UCSD-AML1 (cell line): ENCODE results near the gene ATXN1.

Experiments
- DNase-seq: peaks from one replicate; lab custom pipeline; 2025; ENCODE audit not compliant: unreplicated experiment; lab: John Stamatoyannopoulos, UW

The ATXN1 gene

DNA sequence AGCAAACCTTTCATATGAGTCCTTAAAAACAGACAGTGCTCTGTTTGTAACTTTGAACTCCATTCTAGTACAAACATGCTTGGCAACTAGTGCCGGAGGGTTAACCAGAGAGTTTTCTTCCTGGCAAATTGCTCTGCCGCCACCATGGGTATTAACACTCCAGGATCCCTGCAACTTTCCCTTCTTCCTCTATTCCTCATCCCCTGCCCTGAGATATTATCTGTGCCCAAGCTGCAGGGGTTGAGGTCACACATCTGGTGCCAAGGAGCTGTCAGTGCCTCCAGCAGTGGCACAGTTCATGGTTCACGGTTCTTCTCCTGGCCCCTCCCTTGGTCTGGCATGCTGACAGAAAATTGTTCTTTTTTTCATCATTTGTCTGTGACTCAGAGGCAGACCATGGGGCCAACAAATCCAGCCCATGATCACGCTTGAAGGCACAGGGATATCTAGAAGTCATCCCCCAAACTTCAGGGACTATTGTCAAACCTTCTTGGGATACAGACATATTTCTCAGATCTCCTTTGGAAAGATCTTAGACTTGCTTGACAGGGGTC, 77.5 kb downstream of the ATXN1 start:
- DNase-seq: no peak

DNA sequence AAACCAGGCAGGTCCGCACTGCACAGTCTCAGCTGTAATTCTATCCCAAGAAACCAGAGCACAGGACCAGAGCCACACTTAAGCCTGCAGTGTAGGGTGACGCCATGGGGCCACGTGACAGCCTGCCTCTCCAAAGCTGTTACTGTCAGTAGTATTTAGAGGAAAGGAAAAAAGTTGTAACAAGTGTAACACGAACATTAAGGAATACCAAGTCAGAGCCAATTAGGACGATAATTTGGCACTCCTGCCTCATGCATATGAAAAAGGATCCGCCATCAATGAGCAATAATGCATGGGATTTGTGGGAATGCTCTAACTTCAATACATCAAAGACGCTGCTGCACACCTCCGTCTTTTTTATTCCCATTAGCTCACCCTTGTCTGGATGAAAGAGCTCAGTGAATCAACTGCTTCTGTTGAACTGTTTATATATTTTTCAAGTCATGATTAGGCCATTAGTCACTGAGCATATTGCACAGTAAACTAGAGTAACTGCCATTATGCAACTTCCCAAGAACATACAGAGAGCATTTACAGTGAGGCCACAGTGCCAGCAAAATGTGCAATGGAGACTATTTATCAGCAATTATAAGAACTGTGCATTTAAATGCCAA, 79.9 kb downstream of the ATXN1 start:
- no peak for DNase-seq

DNA sequence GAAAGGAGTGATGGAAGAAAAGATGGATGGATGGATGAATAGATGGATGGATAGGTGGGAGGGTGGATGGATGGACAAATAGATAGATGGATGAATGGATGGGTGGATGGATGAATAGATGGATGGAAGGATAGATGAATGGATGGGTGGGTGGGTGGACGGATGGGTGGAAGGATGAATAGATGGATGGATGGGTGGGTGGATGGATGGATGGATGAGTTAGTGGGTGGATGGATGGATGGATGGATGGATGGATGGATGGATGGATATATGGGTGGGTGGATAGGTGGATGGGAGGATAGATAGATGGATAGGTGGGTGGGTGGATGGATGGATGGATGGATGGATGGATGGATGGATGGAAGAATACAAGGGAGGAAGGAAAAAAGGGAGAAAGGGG, 82.2 kb downstream of the ATXN1 start:
- DNase-seq: no peak

DNA sequence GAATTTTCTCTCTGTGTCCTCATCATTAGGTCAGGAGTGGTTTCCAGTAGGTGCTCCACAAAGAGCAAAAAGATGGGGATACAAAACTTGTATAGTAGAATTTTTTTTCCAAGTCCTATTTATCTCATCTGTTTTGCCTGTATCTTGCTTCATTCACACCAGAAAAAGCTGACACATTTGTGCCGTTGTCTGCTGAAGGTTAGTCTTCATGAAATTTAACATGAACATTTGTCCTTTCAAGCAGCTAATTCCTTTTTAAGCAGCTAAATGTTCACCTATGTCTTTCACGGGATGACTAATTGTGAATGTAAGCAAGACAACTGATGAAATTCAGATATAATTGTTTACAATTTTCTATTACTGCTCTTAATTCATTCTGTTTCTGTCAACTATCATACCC, 83.8 kb downstream of the ATXN1 start:
- no peak for DNase-seq

DNA sequence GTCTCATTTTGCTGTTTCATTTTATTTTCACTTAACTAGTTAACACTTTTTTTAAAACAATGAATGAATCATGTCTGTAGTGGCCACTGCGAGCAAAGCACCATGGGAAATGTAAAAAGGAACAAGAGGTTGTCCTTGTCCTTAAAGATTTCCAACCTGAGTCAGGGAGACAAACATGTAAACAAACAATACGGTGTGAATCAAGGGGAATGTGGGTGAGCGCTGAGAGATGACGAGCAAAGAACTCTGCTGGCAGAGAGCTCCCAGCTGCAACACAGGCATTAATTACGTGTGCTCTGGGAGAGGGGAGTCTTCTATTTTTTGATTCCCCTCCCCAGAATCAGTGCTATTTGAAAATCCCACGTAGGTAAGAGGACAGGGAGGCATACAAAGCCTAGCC, 84.3 kb downstream of the ATXN1 start:
- no peak for DNase-seq

DNA sequence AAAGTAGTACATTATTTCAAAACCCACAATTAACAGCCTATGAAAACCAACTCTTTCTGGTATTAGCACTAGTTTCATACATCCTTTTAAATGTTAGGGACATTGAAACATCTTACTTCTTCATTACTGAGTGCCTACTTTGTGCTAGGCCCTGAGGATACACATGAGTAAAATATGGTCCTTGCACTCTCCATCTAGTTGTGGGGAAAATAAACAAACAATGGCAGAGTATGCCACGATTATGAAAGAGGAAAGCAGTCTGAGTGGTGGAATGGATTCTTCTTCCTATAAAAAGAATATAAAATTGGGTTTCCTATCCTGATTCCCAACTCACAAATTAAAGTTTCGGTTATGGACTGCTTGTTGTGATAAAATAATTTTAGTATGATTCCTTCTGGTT, 84.9 kb downstream of the ATXN1 start:
- DNase-seq: no peak

DNA sequence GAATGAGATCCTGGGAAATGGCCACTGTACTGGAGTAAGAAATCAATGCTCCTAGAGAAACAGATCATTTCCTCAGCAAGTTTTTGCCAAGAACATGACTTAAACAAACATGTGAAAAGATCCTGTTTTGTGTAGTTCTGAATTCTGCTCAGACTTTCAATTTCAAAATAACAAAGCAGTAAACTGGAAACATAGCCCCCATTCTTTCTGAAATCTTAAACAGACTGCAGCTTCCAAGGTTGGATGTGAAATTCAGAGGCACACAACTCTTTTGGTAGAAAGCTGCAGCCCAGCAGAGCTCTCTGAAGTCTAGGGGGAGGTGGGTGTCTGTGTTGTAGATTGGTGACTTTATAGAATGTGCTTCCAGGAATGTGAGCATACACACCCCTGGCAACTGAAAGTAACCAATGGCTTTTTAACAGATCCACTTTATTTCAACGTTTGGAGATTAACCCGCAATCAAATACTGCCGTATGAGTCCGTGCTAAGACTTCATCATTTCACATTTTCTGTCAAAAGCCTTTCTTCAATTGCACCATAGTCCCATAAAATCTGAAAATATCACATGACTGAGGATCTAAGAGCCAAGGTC, 86.4 kb downstream of the ATXN1 start:
- no peak for DNase-seq

DNA sequence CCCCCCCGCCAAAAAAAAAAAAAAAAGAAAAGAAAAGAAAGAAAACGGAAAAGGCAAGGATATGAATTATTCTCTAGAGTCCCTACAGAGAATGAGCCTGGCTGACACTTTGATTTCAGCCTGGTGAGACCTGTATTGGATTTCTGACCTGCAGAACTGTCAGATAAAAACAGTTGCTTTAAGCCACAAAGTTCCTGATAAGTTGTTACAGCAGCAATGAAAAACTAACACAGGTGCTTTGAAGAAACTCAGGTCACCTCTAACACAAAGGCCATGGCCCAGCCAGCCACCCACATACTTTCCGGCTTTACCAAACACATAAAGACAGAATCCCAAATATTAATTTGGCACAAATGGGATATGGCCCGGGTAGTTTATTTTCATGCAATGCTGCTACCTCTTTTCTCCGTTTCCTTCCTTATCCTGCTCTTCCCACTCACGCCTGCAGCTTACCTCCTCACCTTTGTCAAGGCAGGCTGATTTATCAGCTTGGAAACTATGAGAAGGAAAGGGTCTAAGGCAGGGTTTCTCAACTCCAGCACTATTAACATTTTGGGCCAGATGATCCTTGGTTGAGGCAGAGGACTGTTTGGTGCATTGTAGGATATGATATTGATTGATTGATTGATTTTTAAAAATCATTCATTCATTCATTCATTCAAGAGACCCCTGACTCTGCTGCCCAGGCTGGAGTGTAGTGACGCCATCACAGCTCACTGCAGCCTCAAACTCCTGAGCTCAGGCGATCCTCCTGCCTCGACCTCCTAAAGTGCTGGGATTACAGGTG, 88.1 kb downstream of the ATXN1 start:
- no peak for DNase-seq

DNA sequence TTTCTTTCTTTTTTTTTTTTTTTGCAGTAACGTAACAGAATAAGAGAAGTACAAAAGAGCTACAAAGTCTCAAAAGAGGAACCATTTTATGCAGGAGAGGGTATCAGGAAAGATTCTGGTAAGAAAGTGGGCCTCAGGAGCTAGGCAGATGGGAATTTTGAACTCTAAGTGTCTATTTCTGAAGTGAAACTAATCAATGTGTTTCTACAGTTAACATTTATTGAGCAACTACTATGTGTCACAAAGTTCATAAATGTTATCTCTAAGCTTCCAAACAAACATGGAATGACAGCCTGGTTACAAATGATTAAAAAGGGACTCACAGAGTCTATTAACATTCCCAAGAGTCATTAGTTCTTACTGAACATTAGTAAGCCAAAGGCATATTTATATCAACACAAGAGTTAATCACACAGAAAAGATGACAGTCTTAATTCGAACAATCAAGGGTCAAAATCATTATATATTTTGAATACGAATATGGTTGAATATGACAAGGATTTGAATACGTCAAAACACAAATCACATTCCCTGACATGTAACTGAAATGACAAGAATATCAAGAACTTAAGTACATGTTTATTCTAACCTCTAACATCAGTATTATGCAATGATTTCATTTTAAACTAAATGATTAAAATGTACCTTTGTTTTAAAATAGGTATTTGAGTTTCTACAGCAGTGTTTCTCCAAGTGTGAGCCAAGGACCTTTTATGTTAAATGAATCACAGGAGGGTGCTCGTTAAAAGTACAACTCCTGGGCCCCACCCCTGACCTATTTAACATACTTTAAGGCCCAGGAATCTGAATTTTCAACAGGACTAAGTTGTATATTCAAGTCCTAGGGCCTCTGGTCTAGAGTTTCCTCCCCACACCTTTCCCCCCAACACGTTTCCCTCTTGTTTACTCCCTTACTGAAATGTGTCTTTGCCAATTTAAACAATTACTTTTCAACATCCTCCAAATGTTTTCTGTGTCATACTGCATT, 89.7 kb downstream of the ATXN1 start:
- no peak for DNase-seq

DNA sequence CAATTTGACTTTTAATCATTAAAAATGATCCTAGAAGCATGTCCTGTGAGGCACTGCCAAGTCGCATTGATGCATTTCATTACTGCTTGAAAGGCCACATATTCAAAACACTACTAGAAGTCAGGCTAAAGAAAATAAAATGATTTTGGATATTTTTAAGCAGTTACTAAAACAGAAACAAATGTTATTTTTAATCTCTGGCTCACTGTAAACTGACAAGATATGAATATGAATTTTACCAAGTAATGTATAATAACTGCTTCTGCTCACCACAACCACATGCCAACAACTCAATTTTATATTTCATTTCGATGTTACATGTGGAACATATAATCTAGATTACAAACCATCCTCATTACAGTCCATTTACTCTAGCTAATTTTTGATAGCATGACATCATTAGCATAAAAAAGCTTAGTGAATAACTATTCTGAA, 90.6 kb downstream of the ATXN1 start:
- DNase-seq: no peak

DNA sequence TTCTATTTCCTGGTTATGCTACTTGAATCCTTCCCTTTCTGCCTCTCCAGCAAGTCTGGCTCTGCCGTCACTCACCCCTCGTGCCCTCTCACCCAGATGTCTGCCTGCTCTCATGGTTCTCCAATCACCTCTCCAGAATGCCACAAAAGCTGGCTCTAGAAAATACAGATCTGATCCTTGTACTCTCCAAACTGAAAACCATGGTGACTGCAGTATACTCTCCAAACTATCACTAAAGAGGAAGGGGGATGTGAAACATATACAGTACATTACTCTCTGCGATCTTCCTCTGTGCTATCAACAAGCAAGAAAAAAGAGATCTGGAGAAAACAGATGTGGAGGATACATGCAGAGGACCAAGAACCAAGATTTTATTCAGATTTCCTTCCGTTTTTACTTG, 91.1 kb downstream of the ATXN1 start:
- DNase-seq: no peak

DNA sequence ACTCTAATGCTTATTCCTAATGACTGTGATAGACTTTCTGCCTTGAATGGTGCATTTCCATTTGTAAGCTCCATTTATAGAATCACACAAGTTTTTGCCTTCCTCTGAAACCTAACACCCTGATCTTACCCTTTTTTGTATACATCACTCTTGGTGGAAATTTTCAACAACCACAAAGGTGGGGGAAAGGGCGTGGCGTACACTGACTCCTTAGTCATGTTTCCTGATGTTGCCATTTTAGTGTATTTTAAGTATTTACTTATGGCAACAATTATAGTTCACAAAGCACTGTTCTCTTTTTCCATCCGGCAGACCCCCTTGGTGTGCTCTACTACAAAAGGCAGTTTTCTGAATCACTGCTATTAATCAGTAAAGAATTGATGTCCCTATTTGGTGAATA, 92.0 kb downstream of the ATXN1 start:
- DNase-seq: peak; percentile 13

DNA sequence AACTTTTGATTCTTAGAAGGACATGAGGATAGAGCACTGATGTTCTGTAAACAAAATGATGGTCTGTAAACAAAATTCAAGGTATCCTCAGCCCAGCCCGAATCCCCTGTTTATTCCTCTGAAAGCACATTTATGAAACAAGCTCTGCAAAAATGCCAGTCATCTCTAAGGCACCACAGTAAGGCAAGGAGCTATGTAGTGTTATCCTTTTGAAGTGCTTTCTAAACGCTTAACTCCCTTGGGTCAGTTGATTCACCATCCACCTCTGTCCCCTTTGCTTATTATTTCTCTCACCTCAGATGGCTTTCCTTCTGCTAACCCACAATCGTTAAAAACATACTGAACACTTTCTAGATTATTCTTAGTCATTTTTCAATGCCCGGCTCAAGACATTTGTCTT, 93.8 kb downstream of the ATXN1 start:
- no peak for DNase-seq

DNA sequence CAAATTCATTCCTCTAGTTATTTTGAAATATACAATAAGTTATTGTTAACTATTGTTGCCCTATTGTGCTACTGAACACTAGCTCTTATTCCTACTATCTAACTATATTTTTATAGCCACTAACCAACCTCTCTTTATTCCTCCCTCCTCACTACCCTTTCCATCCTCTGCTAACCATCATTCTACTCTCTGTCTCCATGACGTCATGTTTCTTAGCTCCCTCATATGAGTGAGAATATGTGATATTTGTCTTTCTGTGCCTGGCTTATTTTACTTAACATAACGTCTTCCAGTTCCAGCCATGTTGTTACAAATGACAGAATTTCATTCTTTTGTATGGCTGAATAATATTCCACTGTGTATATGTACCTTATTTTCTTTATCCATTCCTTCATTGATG, 95.3 kb downstream of the ATXN1 start:
- no peak for DNase-seq

DNA sequence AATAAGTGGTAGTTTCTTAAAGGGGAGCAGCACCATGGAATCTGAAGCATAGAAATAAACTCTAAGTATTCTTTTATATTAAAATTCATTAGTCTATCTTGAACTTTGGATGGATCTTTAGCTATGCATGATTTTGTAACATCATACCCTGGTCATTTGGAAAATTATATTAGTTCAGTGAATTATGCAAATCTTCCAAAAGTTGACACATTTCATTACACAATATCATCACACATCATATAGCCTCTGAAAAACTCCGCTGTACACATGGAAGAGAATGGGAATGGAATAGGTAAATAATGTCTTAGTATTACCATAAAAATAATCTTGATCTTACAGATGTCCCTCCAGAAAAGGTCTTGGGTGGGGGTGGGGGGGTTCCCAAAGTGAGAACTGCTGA, 96.1 kb downstream of the ATXN1 start:
- no peak for DNase-seq

DNA sequence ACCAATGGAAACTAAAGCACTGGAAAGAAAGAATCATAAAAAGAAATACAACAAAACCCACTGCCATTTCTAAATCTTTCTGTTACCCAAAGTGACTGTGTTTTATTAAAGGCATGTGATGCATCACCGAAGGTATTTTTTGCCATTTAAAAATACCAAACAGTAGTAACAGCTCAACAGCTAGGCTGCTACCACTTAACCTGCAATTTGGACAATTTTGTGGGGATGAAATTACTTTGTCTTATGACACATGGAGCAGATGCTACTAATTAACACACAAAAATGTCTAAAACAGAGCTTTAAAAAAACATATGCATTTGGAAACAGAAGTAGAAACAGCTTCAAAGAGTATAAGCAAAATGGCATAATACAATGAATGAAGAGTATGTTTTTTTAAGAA, 97.4 kb downstream of the ATXN1 start:
- DNase-seq: no peak

DNA sequence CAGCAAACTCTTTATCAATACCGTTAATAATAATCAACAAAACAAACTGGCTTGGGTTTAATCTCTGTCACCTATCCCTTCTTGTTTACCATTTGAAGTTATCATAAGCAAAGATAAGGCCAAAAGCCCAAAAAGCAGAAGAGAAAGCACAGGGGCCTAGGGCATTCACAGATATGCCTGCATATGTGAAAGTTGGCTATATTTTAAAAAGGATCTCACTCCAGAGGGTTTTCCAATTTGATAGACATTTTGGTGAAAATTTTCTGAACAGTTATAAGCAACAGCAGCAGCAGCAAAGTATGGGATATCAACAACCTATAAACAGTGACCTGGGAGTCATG, 101.1 kb downstream of the ATXN1 start:
- no peak for DNase-seq

DNA sequence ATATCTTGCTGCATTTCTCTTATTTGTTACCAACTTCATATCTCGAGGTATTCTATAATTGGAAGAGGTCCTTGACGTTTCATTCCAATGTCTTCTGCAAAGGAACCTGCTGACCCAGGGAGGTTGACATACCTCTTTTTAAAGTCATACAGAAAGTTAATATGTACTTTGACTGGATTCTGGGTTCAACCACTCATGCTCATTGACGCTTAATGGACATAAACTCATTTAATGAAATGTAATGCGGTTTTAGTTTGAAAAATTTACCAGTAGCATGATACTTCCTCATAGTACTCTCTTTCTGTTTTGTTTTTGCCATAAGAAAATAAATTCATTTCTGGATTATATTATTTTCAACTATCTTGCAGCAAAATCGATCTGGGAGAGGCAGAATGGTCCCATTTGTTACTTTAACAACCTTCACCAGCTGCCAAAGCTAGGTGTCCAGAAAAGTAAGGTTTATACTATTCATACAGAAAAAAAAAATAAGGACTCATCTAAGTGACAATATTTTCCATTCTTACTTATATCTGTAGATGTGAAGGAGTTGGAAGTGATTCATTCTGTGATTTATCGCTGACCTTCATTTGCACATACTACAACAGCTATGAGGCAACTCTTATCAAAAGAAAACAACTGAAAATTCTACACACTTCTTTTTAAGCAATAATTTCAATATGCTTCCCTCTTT, 101.6 kb downstream of the ATXN1 start:
- DNase-seq: no peak

DNA sequence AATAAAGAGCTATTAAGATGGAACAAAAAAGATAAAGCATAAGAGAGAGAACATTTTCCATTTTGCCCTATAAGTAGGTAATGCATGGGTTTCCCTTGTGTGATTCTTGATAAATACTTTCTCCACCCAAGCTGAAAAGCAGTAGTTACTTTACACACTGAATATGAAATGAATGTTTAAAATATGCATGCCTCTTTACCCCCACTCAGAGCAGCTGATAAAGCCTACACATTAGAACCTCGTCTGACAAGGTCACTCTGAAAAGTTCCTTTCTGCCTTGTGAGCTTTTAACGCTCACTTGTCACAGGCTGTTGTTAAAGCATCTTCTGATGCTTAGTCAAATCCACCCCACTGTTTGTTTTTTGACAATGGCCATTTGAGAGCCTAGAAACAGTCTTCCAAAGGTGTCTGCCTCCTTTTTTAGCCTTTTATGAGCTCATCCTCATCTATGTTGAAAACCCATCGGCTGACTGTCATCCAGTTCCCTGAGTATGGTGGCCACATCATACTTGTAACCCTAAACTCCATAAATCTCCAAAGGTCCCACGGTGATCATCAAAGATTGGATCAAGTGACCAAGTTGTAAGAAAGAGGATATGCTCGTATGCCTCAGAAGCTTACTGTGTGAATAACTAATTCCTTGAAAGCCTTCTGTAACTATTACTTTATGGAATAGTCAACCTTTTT, 102.8 kb downstream of the ATXN1 start:
- no peak for DNase-seq

DNA sequence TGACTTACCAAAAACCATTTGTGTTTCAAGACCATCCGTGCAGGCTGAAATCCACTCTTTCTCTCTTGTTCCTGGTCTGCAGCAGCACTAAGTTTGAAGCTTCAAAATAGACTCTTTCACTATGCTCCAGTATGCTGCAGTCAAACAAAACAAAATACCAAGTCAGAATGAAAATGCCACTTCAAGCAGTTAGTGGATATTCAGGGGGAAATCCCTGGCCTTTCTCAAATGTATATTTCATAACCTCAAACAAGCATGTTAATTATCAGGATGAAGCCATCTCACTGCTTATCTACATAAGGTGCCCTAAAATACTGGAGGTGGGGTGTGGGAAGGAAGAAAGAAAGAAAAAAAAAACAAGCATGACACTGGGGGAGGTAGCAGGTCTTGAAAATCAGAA, 103.5 kb downstream of the ATXN1 start:
- DNase-seq: no peak
